LNCAP (cell line): ENCODE results near the gene ARID4B.

Experiments
- TF ChIP-seq, protein P1 (sequence below): fragments of 450-650 bp; IDR thresholded peaks from 2 replicates; pipeline ENCODE4 v1.5.1; 2017; ENCODE audit warnings: mild to moderate bottlenecking

The ARID4B gene

DNA sequence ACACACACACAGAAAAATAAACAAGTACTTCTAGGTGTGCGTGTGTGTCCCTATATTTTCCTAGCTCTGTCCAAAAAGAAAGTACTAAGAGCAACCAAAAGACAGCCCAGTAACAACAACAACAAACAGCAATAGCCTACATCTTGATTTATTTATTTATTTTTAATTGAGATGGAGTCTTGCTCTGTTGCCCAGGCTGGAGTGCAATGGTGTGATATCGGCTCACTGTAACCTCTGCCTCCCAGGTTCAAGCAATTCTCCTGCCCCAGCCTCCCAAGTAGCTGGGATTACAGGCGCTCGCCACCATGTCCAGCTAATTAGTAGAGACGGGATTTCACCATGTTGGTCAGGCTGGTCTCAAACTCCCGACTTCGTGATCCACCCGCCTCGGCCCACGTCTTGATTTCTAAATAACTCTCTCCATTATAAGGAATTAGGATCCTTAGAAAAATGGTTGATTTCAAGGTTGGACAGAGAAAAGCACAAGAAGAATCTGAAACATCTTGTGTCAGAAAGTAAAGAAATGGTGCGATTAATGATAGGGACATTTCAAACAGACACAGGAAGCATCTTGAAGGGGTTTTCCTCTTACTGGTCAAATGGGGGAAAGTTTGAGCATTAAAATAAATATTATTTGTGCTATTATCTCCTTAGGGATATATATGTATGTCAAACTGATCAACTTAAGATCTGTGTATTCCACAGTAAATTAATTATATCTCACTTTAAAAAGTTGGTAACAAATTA, 59.4 kb downstream of the ARID4B start:
- TF ChIP-seq, protein P1, sequence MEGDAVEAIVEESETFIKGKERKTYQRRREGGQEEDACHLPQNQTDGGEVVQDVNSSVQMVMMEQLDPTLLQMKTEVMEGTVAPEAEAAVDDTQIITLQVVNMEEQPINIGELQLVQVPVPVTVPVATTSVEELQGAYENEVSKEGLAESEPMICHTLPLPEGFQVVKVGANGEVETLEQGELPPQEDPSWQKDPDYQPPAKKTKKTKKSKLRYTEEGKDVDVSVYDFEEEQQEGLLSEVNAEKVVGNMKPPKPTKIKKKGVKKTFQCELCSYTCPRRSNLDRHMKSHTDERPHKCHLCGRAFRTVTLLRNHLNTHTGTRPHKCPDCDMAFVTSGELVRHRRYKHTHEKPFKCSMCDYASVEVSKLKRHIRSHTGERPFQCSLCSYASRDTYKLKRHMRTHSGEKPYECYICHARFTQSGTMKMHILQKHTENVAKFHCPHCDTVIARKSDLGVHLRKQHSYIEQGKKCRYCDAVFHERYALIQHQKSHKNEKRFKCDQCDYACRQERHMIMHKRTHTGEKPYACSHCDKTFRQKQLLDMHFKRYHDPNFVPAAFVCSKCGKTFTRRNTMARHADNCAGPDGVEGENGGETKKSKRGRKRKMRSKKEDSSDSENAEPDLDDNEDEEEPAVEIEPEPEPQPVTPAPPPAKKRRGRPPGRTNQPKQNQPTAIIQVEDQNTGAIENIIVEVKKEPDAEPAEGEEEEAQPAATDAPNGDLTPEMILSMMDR: no peak

DNA sequence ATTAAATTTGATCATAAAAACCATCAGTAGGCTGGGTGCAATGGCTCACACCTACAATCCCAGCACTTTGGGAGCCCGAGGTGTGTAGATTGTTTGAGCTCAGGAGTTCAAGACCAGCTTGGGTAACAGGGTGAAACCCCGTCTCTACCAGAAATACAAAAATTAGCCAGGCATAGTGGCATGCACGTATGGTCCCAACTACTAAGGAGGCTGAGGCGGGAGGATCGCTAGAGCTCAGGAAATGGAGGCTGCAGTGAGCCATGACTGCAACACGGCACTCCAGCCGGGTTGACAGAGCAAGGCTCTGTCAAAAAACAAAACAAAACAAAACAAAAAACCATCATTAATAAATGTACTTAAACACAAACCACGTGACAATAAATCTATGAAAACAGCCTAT, 61.0 kb downstream of the ARID4B start:
- TF ChIP-seq, protein P1: no peak

DNA sequence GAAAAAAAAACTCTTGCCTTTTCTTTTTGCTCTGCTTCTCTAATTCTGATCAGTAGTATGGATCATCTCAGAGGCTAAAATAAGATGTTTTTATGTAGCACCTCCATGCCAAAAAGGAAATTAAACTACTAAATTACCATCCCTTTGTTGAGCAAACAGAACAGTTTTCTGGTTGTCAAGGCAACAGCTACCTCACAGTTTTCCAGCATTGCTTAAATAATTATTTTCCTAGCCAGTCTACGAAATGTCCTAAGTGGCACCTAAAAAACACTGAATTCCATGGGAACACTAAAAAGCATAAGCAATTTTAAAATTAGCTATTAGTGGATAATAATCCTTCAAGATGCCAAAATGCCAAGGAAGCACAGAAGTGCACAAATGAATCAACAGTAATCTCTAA, 61.7 kb downstream of the ARID4B start:
- TF ChIP-seq, protein P1: no peak

DNA sequence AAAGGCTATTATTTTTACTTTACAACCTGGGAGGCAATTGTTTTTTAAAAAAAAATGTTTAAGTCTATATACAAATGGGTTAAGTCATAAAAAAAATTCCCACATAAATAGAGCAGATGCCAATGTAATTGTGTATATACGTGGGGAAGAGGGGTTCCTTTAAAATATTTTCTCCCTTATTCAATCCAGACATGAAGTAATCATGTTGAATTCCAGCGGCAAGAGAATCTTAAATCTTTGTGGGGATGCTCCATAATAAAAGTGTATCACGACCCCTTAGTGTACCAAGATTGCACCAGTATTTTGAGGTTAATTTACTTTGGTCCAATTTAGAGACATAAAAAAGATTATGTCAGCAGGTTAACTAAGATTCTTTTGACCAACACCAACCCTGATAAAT, 62.1 kb downstream of the ARID4B start:
- TF ChIP-seq, protein P1: no peak

DNA sequence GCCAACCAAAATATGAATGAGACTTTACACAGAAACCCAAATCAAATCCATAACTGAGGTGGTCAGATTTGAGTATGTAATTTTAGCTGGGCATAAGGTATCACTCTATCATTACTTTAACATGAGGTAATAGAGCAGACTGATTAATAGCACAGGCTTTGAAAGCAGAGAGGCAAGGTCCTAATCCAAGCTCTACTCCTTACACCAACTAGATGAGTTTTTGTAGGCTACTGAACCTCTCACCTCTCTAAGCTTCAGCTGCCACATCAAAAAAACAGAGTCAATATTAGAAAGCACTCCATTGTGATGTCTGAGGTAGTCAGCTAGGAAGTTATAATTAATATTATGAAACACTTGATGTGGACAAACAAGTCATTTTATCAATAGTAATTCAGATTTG, 63.7 kb downstream of the ARID4B start:
- TF ChIP-seq, protein P1: no peak

DNA sequence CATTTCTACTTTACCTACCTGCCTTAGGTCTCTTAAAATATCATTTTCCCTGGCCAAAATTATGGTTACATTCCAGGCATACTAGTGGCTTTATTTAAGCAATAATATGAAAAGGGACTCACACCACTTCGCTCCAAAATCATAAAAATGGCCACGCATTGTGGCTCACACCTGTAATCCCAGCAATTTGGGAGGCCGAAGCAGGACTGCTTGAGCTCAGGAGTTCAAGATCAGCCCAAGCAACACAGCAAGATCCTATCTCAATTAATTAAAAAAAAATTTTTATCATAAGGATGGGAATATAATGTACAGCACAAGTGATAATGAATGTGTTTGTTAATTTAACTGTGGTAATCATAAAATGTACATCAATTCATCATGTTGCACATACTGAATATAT, 65.4 kb downstream of the ARID4B start:
- TF ChIP-seq, protein P1: no peak

DNA sequence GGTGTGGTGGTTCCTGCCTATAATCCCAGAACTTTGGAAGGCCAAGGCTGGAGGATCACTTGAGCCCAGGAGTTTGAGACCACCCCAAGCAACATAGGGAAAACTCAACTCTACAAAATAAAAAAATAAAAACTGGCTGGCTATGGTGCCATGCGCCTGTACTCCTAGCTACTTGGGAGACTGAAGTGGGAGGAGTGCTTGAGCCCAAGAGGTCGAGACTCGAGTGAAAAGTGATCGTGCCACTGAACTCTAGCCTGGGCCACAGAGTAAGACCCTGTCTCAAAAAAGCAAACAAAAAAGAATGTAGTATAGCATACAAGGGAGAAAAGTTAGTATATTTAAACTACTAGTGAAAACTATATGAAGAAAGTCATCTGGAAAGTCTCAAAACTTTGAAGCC, 66.7 kb downstream of the ARID4B start:
- TF ChIP-seq, protein P1: no peak
